Subcutaneous adipose tissue (tissue), 4 donors: ENCODE results near the gene MYOM1. TPM values are rescaled to one million over a fixed set of nuclear protein-coding genes. Genes with fewer than 3 reads are reported as not detected.

Source experiments
- total RNA-seq, 4 donors: library from RNA; depleted of rRNA; stranded (reverse); fragments of >200 nt; gene quantifications; one replicate each; pipeline ENCODE4 v1.1.0, GENCODE V29; 2016
- TF ChIP-seq, protein P1 (sequence below): fragments of 450-650 bp; IDR thresholded peaks from one replicate; pipeline ENCODE4 v1.5.1; 2016; ENCODE audit warnings: low read depth, mild to moderate bottlenecking, control low read depth, antibody characterized with exemption, moderate library complexity

Gene MYOM1
- total RNA-seq, 4 donors from 2014 or later = 3.7 to 14.1 (median 6.6) TPM

DNA sequence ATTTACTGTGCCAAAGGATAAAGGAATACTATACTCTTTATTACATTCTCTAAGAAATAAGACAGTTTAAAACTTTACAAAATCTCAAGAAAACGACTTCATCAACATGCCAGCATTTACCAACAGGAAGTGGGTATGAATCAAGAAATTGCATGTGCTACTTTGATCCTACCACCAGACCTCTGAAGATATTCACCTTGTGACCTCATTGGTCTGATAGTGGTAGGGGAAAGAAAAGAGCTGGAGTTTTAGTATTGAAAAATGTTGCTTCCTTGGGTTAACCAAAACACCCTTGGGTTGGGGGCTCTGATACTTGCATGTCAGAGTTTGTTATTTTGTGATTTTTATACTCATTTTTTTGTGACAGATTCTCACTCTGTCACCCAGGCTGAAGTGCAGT, 122.7 kb downstream of the MYOM1 start:
- TF ChIP-seq, protein P1, sequence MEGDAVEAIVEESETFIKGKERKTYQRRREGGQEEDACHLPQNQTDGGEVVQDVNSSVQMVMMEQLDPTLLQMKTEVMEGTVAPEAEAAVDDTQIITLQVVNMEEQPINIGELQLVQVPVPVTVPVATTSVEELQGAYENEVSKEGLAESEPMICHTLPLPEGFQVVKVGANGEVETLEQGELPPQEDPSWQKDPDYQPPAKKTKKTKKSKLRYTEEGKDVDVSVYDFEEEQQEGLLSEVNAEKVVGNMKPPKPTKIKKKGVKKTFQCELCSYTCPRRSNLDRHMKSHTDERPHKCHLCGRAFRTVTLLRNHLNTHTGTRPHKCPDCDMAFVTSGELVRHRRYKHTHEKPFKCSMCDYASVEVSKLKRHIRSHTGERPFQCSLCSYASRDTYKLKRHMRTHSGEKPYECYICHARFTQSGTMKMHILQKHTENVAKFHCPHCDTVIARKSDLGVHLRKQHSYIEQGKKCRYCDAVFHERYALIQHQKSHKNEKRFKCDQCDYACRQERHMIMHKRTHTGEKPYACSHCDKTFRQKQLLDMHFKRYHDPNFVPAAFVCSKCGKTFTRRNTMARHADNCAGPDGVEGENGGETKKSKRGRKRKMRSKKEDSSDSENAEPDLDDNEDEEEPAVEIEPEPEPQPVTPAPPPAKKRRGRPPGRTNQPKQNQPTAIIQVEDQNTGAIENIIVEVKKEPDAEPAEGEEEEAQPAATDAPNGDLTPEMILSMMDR = no peak

- TF ChIP-seq, protein P1 = no peak
Observed at GRCh38 chr18:3095921-3096320, 123.8 kb downstream of the MYOM1 start.

DNA sequence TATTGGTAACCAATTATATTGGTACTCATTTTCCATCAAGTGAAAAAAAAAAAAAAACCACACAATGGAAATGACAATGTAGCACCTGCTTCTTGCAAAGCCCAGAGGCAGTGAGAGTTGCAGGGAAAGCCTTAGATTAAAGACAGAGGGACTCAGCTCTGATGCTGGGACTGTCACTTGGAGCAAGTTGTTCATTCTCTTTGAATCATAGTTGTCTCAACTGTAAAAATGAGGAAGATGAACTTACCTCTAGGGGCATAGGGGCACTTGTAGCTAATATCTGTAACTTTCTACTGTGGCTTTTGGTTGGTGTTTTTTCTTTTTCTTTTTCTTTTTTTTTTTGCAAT, 125.5 kb downstream of the MYOM1 start:
- TF ChIP-seq, protein P1 = no peak

DNA sequence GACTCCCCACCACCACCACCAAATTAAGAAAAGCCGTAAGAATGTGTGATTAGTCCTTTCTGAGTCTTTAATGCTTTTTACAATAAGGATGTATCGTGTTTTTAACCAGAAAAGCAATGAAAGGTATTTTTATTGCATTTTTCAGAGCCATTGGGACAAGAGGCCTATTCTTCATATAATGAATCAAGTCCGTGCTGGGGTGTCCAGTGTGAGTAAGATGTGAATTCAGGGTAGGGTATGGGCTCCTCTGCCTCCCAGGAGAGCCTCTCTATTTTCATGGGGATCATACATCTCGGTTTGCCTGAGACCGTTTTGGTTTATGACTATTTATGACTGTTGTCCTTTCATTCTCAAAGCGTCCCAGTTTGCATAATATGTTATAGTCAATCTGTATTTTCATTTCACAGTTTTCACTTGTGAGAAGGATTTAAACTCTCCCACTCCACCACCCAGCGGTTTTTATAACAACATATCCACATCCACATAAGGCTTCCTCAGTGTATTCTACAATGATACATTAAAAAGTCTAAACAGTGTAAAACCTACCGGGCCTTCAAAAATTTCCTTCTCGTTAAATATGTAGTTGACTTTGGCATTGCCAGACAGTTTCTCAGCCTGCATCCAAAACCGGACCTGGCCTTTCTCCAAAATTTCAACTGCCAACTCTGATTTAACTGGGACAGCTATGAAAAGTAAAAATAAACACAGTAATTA, 126.0 kb downstream of the MYOM1 start:
- TF ChIP-seq, protein P1 = no peak

DNA sequence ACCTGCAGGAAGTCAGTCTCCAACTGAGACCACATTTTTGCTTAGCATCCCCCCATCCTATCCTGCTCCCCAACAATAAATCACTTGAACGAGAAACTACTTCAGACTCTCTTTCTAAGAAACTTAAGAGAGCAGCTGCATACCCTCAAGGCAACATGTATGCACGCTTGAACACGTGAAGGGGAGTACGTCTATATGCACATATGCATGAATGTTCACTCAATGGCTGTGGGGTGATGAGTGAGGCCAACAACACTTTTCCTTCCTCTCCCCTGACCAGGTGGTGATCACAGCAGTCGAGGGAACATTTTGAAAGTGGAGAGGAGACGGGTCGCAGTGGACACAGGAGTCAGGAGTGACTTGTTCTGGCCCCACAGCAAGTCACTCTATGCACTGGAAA, 127.0 kb downstream of the MYOM1 start:
- TF ChIP-seq, protein P1 = no peak

GRCh38 chr18:3089579-3089978, 130.2 kb downstream of the MYOM1 start:
- TF ChIP-seq, protein P1 = no peak

- TF ChIP-seq, protein P1 = no peak
Observed at GRCh38 chr18:3088449-3088848, 131.3 kb downstream of the MYOM1 start.
